PC-9 (cell line): ENCODE results near the gene PLPP6. TPM values are rescaled to one million over a fixed set of nuclear protein-coding genes. Genes with fewer than 3 reads are reported as not detected.

Experiments used
- BruUV-seq: library from RNA; stranded (reverse); fragments of 400-500 nt; replicated peaks from 2 replicates; lab custom pipeline; 2021; lab: Mats Ljungman, UMichigan
- CTCF ChIA-PET: fragments of 300-600 bp; sonication (Branson Sonifier 250); formaldehyde crosslinking; loops from one replicate; lab custom pipeline; 2022; ENCODE audit warnings: antibody characterized with exemption; lab: Charles Lee
- POLR2A ChIA-PET: fragments of 300-600 bp; sonication (Branson Sonifier 250); formaldehyde crosslinking; loops from one replicate; lab custom pipeline; 2022; ENCODE audit warnings: antibody characterized with exemption; ENCODE audit not compliant: unreplicated experiment; lab: Charles Lee
- DNase-seq, 2 experiments: peaks; one replicate each; pipeline versions ENCODE4 v3.0.0 to v3.0.0-alpha.2; 2015 to 2022; ENCODE audit warnings: mixed read lengths in 1 of 2
- H2AFZ ChIP-seq: fragments of 200-600 bp; sonication (generic); 2 replicates; pipeline ENCODE4 v1.8.1; 2017; ENCODE audit warnings: antibody characterized with exemption
- H3F3A ChIP-seq: fragments of 200-600 bp; sonication (generic); 2 replicates; pipeline ENCODE4 v1.8.1; 2017; ENCODE audit warnings: antibody characterized with exemption, mild to moderate bottlenecking, low read depth; ENCODE audit not compliant: insufficient read depth
- H3K27ac ChIP-seq: fragments of 200-600 bp; sonication (generic); 2 replicates; pipeline ENCODE4 v1.6.1; 2016; ENCODE audit warnings: mixed run types
- H3K27me3 ChIP-seq: fragments of 200-600 bp; sonication (generic); 2 replicates; pipeline ENCODE4 v1.6.1; 2016; ENCODE audit warnings: low read depth, mixed run types; ENCODE audit not compliant: insufficient read depth
- H3K36me3 ChIP-seq: fragments of 200-600 bp; sonication (generic); 2 replicates; pipeline ENCODE4 v1.6.1; 2016; ENCODE audit warnings: low read depth, mixed run types
- H3K4me1 ChIP-seq: fragments of 200-600 bp; sonication (generic); replicated peaks from 2 replicates; pipeline ENCODE4 v1.6.1; 2016; ENCODE audit warnings: mixed run types; ENCODE audit not compliant: insufficient read depth
- H3K4me2 ChIP-seq: fragments of 200-600 bp; sonication (generic); 2 replicates; pipeline ENCODE4 v1.6.1; 2017; ENCODE audit warnings: mixed run types
- H3K4me3 ChIP-seq: fragments of 200-600 bp; sonication (generic); 2 replicates; pipeline ENCODE4 v1.6.1; 2016; ENCODE audit warnings: mixed run types
- H3K79me2 ChIP-seq: fragments of 200-600 bp; sonication (generic); 2 replicates; pipeline ENCODE4 v1.6.1; 2017; ENCODE audit warnings: low read depth, mixed run types
- H3K9me2 ChIP-seq: fragments of 200-600 bp; sonication (generic); 2 replicates; pipeline ENCODE4 v1.8.1; 2017; ENCODE audit warnings: mild to moderate bottlenecking; ENCODE audit not compliant: insufficient read depth
- H3K9me3 ChIP-seq: fragments of 200-600 bp; sonication (generic); 2 replicates; pipeline ENCODE4 v1.8.1; 2016; ENCODE audit warnings: low read depth; ENCODE audit not compliant: insufficient read depth
- H4K20me1 ChIP-seq: fragments of 200-600 bp; sonication (generic); 2 replicates; pipeline ENCODE4 v1.8.1; 2017; ENCODE audit not compliant: insufficient read depth
- CTCF ChIP-seq: fragments of 200-600 bp; sonication (generic); conservative IDR thresholded peaks from 2 replicates; pipeline ENCODE4 v1.6.1; 2017; ENCODE audit warnings: mixed run types, antibody characterized with exemption, mild to moderate bottlenecking, moderate library complexity
- EZH2 ChIP-seq: fragments of 200-600 bp; sonication (generic); IDR thresholded peaks from 2 replicates; pipeline ENCODE4 v1.8.0; 2017; ENCODE audit warnings: antibody characterized with exemption, low read depth
- intact Hi-C: fragments of 100-400 bp; cut with micrococcal nuclease; formaldehyde crosslinking; loops from one replicate; pipeline ENCODE4 v1.10.0; 2022; ENCODE audit not compliant: unreplicated experiment
- total RNA-seq: library from RNA; stranded (reverse); gene quantifications from 2 replicates; pipeline ENCODE4 v1.2.3, GENCODE V29; 2021

The PLPP6 gene
- total RNA-seq, 1 experiment from 2014 or later: 5.9 TPM

- no peaks in the 10 kb centered on the region for H4K20me1 ChIP-seq
- H3K9me3 ChIP-seq: no peaks in the 10 kb centered on the region
- H3K27me3 ChIP-seq: no peaks in the 10 kb centered on the region
- H3K4me2 ChIP-seq: peak overlapping the region; percentile 96
- H3K4me3 ChIP-seq: peak overlapping the region; percentile 55; the same call in 1 of the 2 replicates
- peak in 1 of 2 experiments; percentile 39 for DNase-seq
- no peaks in the 10 kb centered on the region for H3K36me3 ChIP-seq
- no peak overlapping the region for H2AFZ ChIP-seq
- intact Hi-C loops: no loop called here
- TF ChIP-seq EZH2 (no peak), CTCF (no peak)
- H3K79me2 ChIP-seq: peaks cover 23% of the 10 kb centered on the region
- peaks cover 41% of the 10 kb centered on the region for H3K4me1 ChIP-seq
- no peaks in the 10 kb centered on the region for H3K9me2 ChIP-seq
- ChIA-PET POLR2A (interaction anchor here (0.6 kb wide), 1 partner anchor 76 kb away, joined by 3 read pairs; the partner anchor contains the start of gene AK3), CTCF (interaction anchor here (0.7 kb wide), 1 partner anchor 36 kb away, joined by 3 read pairs; no protein-coding TSS in a partner anchor)
- H3K27ac ChIP-seq: no peak overlapping the region
- peaks cover 3% of the 10 kb centered on the region; the same call in 1 of the 2 replicates for H3F3A ChIP-seq
- no TSS peak for BruUV-seq
These were observed 3.3 kb downstream of the PLPP6 start for GRCh38 chr9:4665357-4665756.

GRCh38 chr9:4666042-4666699, 4.1 kb downstream of the PLPP6 start, which contains the start of gene SPATA6L:
SPATA6L (minus strand) TSS chr9:4666480; CDS start chr9:4666250, 230 bp downstream.
- Histone ChIP-seq H3K9me3 (no peaks in the 10 kb centered on the region), H3K36me3 (no peaks in the 10 kb centered on the region), H2AFZ (peak within 1 kb of the TSS; percentile 82), H4K20me1 (no peaks in the 10 kb centered on the region), H3K4me3 (peak within 1 kb of the TSS; percentile 55), H3K27me3 (no peaks in the 10 kb centered on the region), H3K4me1 (peaks cover 41% of the 10 kb centered on the region), H3K79me2 (peaks cover 23% of the 10 kb centered on the region), H3F3A (peaks cover 3% of the 10 kb centered on the region; the same call in 1 of the 2 replicates), H3K4me2 (peak within 1 kb of the TSS; percentile 96), H3K27ac (no peak within 1 kb of the TSS), H3K9me2 (no peaks in the 10 kb centered on the region)
- ChIA-PET POLR2A (interaction anchor here (0.6 kb wide), 2 partner anchors 10 to 1106 kb away, joined by 5 to 7 read pairs; no protein-coding TSS in a partner anchor), CTCF (interaction anchor here (0.7 kb wide), 1 partner anchor 36 kb away, joined by 3 read pairs; no protein-coding TSS in a partner anchor)
- TSS peak; percentile 27 for BruUV-seq
- peak in 1 of 2 experiments; percentile 38 for DNase-seq
- intact Hi-C loops: no loop called here
- no peak for TF ChIP-seq CTCF
- TF ChIP-seq EZH2: no peak

GRCh38 chr9:4667681-4668080, 5.6 kb downstream of the PLPP6 start:
- Histone ChIP-seq H3K27ac (no peak overlapping the region), H3K4me3 (no peak overlapping the region), H2AFZ (no peak overlapping the region), H3K4me2 (no peak overlapping the region), H3K4me1 (peaks cover 33% of the 10 kb centered on the region), H3F3A (no peaks in the 10 kb centered on the region), H3K36me3 (no peaks in the 10 kb centered on the region), H3K27me3 (no peaks in the 10 kb centered on the region), H3K9me3 (no peaks in the 10 kb centered on the region), H3K9me2 (no peaks in the 10 kb centered on the region), H3K79me2 (peaks cover 22% of the 10 kb centered on the region), H4K20me1 (no peaks in the 10 kb centered on the region)
- TF ChIP-seq EZH2 (no peak), CTCF (no peak)
- BruUV-seq: no TSS peak
- DNase-seq: no peak
- ChIA-PET CTCF (no interaction called here), POLR2A (no interaction called here)
- intact Hi-C loops: no loop called here
